WTC11 (cell line): ENCODE measurements around the gene WDR54. TPM values are rescaled to one million over a fixed set of nuclear protein-coding genes. Genes with fewer than 3 reads are reported as not detected.

Experiments
- ATAC-seq: fragments of 200-7000 bp; cut with Tn5 transposase; 2 replicates; pipeline ENCODE4 v1.10.0; 2021; ENCODE audit warnings: mild to moderate bottlenecking, moderate library complexity
- CTCF ChIA-PET: fragments of 300-600 bp; sonication (Branson Sonifier 250); formaldehyde crosslinking; loops from one replicate; lab custom pipeline; 2021; ENCODE audit warnings: antibody characterized with exemption; lab: Charles Lee
- POLR2A ChIA-PET: fragments of 350-600 bp; sonication (Branson Sonifier 250); formaldehyde crosslinking; loops from one replicate; lab custom pipeline; 2021; ENCODE audit warnings: antibody characterized with exemption; lab: Charles Lee
- DNase-seq: peaks from one replicate; pipeline ENCODE4 v3.0.0; 2021; ENCODE audit warnings: low spot score
- H3K27ac Mint-ChIP-seq: 2 replicates; pipeline ENCODE4 v1.8.0; 2021; ENCODE audit warnings: mixed read lengths
- H3K27me3 Mint-ChIP-seq: 2 replicates; pipeline ENCODE4 v1.8.0; 2021; ENCODE audit warnings: low read depth, mild to moderate bottlenecking, moderate library complexity, mixed read lengths
- H3K36me3 Mint-ChIP-seq: 2 replicates; pipeline ENCODE4 v1.8.0; 2021; ENCODE audit warnings: mixed read lengths
- H3K4me1 Mint-ChIP-seq: 2 replicates; pipeline ENCODE4 v1.8.0; 2022; ENCODE audit warnings: mixed read lengths
- H3K4me3 Mint-ChIP-seq: 2 replicates; pipeline ENCODE4 v1.8.0; 2021; ENCODE audit warnings: mild to moderate bottlenecking, moderate library complexity, mixed read lengths
- H3K9me3 Mint-ChIP-seq: 2 replicates; pipeline ENCODE4 v1.8.0; 2021; ENCODE audit warnings: mixed read lengths
- ATF1 ChIP-seq: sonication (generic); formaldehyde crosslinking; IDR thresholded peaks from 2 replicates; pipeline ENCODE4 v1.8.1; 2023; ENCODE audit warnings: mild to moderate bottlenecking, moderate library complexity, missing genetic modification reagents
- ATF3 ChIP-seq: sonication (generic); formaldehyde crosslinking; conservative IDR thresholded peaks from 2 replicates; pipeline ENCODE4 v1.8.1; 2022; ENCODE audit warnings: mild to moderate bottlenecking, missing genetic modification reagents
- E2F1 ChIP-seq: sonication (generic); formaldehyde crosslinking; IDR thresholded peaks from 2 replicates; pipeline ENCODE4 v1.8.0; 2022; ENCODE audit warnings: mild to moderate bottlenecking, missing genetic modification reagents
- FOXJ3 ChIP-seq: sonication (generic); formaldehyde crosslinking; IDR thresholded peaks from 2 replicates; pipeline ENCODE4 v1.9.0; 2021; ENCODE audit warnings: missing genetic modification reagents, mild to moderate bottlenecking, borderline replicate concordance
- FOXK1 ChIP-seq: sonication (generic); formaldehyde crosslinking; IDR thresholded peaks from 2 replicates; pipeline ENCODE4 v1.8.0; 2022; ENCODE audit warnings: mild to moderate bottlenecking, moderate library complexity, missing genetic modification reagents
- GABPB1 ChIP-seq: sonication (generic); formaldehyde crosslinking; IDR thresholded peaks from 2 replicates; pipeline ENCODE4 v1.8.1; 2023; ENCODE audit warnings: mild to moderate bottlenecking, missing genetic modification reagents
- GRHL2 ChIP-seq: fragments of 250-450 bp; sonication (Bioruptor Pico); IDR thresholded peaks from 2 replicates; pipeline ENCODE4 v1.8.0; 2022; ENCODE audit warnings: mild to moderate bottlenecking, moderate library complexity; ENCODE audit not compliant: insufficient replicate concordance, severe bottlenecking
- HMGA2 ChIP-seq: fragments of 250-450 bp; sonication (Bioruptor Pico); IDR thresholded peaks from 2 replicates; pipeline ENCODE4 v1.4.0; 2021; ENCODE audit warnings: mild to moderate bottlenecking, moderate library complexity
- MXD4 ChIP-seq: fragments of 250-450 bp; sonication (Bioruptor Pico); IDR thresholded peaks from 2 replicates; pipeline ENCODE4 v1.8.0; 2021; ENCODE audit warnings: mild to moderate bottlenecking, moderate library complexity, borderline replicate concordance
- NR1H2 ChIP-seq: sonication (generic); formaldehyde crosslinking; IDR thresholded peaks from 2 replicates; pipeline ENCODE4 v1.9.0; 2021; ENCODE audit warnings: mild to moderate bottlenecking, moderate library complexity, missing genetic modification reagents
- PRDM15 ChIP-seq: sonication (generic); formaldehyde crosslinking; IDR thresholded peaks from 2 replicates; pipeline ENCODE4 v1.8.0; 2022; ENCODE audit warnings: missing genetic modification reagents
- PREB ChIP-seq: sonication (generic); formaldehyde crosslinking; IDR thresholded peaks from 2 replicates; pipeline ENCODE4 v1.8.1; 2022; ENCODE audit warnings: mild to moderate bottlenecking, missing genetic modification reagents, moderate library complexity, borderline replicate concordance
- SOX15 ChIP-seq: fragments of 250-450 bp; sonication (Bioruptor Pico); IDR thresholded peaks from 2 replicates; pipeline ENCODE4 v1.9.0; 2021; ENCODE audit warnings: mild to moderate bottlenecking
- TEAD1 ChIP-seq: sonication (generic); formaldehyde crosslinking; IDR thresholded peaks from 2 replicates; pipeline ENCODE4 v1.8.0; 2022; ENCODE audit warnings: mild to moderate bottlenecking, missing genetic modification reagents
- TEAD4 ChIP-seq: sonication (generic); formaldehyde crosslinking; IDR thresholded peaks from 2 replicates; pipeline ENCODE4 v1.8.0; 2022; ENCODE audit warnings: mild to moderate bottlenecking, missing genetic modification reagents
- ZNF232 ChIP-seq: sonication (generic); formaldehyde crosslinking; IDR thresholded peaks from 2 replicates; pipeline ENCODE4 v1.8.0; 2022; ENCODE audit warnings: mild to moderate bottlenecking, missing genetic modification reagents
- ZNF317 ChIP-seq: sonication (generic); formaldehyde crosslinking; IDR thresholded peaks from 2 replicates; pipeline ENCODE4 v1.8.1; 2023; ENCODE audit warnings: low read depth, mild to moderate bottlenecking, moderate library complexity, missing genetic modification reagents, borderline replicate concordance
- ZNF512 ChIP-seq: sonication (generic); formaldehyde crosslinking; IDR thresholded peaks from 2 replicates; pipeline ENCODE4 v1.8.1; 2022; ENCODE audit warnings: missing genetic modification reagents, borderline replicate concordance
- total RNA-seq: library from RNA; stranded (reverse); gene quantifications from 3 replicates; pipeline ENCODE4 v1.2.3, GENCODE V29; 2021
- TF ChIP-seq, protein P1 (sequence below): sonication (generic); formaldehyde crosslinking; IDR thresholded peaks from 2 replicates; pipeline ENCODE4 v1.8.0; 2023; ENCODE audit warnings: missing genetic modification reagents
- TF ChIP-seq, protein P2 (sequence below): fragments of 250-450 bp; sonication (Bioruptor Pico); IDR thresholded peaks from 2 replicates; pipeline ENCODE4 v1.9.0; 2021; ENCODE audit warnings: mild to moderate bottlenecking, borderline replicate concordance

The WDR54 gene
- total RNA-seq, 1 experiment from 2014 or later = 55.2 TPM

- DNase-seq (no peak), ATAC-seq (no peak)
- Mint-ChIP-seq H3K4me1 (peaks cover 6% of the 10 kb centered on the region), H3K27ac (no peak overlapping the region), H3K4me3 (no peak overlapping the region), H3K27me3 (no peaks in the 10 kb centered on the region), H3K36me3 (no peaks in the 10 kb centered on the region), H3K9me3 (no peaks in the 10 kb centered on the region)
- ChIA-PET POLR2A (no interaction called here), CTCF (no interaction called here)
- TF ChIP-seq SOX15 (CRISPR knock-in tag) (no peak), ZNF512 (CRISPR knock-in tag) (no peak), FOXJ3 (CRISPR knock-in tag) (no peak), GABPB1 (CRISPR knock-in tag) (no peak), NR1H2 (CRISPR knock-in tag) (no peak), PREB (no peak)
These were observed 36.1 kb upstream of the WDR54 start for GRCh38 chr2:74385396-74385795.

GRCh38 chr2:74387346-74387745, 34.2 kb upstream of the WDR54 start:
- Mint-ChIP-seq H3K4me1 (peaks cover 4% of the 10 kb centered on the region; the same call in 1 of the 2 replicates), H3K27me3 (no peaks in the 10 kb centered on the region), H3K9me3 (no peaks in the 10 kb centered on the region), H3K36me3 (no peaks in the 10 kb centered on the region), H3K27ac (no peak overlapping the region), H3K4me3 (no peak overlapping the region)
- TF ChIP-seq, protein P1, sequence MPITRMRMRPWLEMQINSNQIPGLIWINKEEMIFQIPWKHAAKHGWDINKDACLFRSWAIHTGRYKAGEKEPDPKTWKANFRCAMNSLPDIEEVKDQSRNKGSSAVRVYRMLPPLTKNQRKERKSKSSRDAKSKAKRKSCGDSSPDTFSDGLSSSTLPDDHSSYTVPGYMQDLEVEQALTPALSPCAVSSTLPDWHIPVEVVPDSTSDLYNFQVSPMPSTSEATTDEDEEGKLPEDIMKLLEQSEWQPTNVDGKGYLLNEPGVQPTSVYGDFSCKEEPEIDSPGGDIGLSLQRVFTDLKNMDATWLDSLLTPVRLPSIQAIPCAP = no peak
- TF ChIP-seq ATF3 (CRISPR knock-in tag) = no peak
- TF ChIP-seq, protein P2, sequence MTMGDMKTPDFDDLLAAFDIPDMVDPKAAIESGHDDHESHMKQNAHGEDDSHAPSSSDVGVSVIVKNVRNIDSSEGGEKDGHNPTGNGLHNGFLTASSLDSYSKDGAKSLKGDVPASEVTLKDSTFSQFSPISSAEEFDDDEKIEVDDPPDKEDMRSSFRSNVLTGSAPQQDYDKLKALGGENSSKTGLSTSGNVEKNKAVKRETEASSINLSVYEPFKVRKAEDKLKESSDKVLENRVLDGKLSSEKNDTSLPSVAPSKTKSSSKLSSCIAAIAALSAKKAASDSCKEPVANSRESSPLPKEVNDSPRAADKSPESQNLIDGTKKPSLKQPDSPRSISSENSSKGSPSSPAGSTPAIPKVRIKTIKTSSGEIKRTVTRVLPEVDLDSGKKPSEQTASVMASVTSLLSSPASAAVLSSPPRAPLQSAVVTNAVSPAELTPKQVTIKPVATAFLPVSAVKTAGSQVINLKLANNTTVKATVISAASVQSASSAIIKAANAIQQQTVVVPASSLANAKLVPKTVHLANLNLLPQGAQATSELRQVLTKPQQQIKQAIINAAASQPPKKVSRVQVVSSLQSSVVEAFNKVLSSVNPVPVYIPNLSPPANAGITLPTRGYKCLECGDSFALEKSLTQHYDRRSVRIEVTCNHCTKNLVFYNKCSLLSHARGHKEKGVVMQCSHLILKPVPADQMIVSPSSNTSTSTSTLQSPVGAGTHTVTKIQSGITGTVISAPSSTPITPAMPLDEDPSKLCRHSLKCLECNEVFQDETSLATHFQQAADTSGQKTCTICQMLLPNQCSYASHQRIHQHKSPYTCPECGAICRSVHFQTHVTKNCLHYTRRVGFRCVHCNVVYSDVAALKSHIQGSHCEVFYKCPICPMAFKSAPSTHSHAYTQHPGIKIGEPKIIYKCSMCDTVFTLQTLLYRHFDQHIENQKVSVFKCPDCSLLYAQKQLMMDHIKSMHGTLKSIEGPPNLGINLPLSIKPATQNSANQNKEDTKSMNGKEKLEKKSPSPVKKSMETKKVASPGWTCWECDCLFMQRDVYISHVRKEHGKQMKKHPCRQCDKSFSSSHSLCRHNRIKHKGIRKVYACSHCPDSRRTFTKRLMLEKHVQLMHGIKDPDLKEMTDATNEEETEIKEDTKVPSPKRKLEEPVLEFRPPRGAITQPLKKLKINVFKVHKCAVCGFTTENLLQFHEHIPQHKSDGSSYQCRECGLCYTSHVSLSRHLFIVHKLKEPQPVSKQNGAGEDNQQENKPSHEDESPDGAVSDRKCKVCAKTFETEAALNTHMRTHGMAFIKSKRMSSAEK = no peak
- no peak for TF ChIP-seq ZNF317
- TF ChIP-seq ZNF232 (CRISPR knock-in tag) = no peak
- no peak for TF ChIP-seq TEAD1 (CRISPR knock-in tag)
- POLR2A ChIA-PET = no interaction called here
- ATAC-seq (no peak), DNase-seq (no peak)
- CTCF ChIA-PET = no interaction called here

DNA sequence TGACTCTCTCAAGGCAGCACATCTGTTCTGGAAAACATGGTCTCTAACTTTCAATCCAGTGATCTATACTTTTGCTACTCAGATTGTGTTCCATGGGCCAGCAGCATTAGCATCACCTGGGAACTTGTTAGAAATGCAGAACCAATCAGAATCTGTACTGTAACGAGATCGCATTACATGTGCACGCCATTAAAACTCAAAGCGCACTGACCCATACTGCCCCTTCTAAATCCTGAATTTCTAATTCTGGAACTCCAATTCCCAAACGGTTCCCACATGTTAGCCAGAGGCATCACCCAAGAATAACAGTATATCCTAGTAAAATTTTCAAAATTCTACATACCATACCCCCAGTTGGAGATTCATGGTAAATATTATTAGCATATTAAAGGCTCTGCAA, 30.9 kb upstream of the WDR54 start:
- Mint-ChIP-seq H3K9me3 (no peaks in the 10 kb centered on the region), H3K36me3 (no peaks in the 10 kb centered on the region), H3K4me3 (no peak overlapping the region; the same call in 1 of the 2 replicates), H3K27me3 (no peaks in the 10 kb centered on the region; the same call in none of the 2 replicates), H3K4me1 (peaks cover 4% of the 10 kb centered on the region; the same call in 1 of the 2 replicates), H3K27ac (no peak overlapping the region)
- ChIA-PET POLR2A (interaction anchor here (1.0 to 1.3 kb wide), 4 partner anchors 16 to 52 kb away, joined by 3 to 7 read pairs (median 5); no protein-coding TSS in a partner anchor), CTCF (interaction anchor here (0.9 to 3.3 kb wide), 21 partner anchors 8 to 270 kb away, joined by 3 to 36 read pairs (median 8); partner anchors contain the start of genes AUP1, CCDC142, DCTN1 and MOB1A)
- ATAC-seq = no peak
- no peak for DNase-seq
- TF ChIP-seq GABPB1 (CRISPR knock-in tag) (no peak), E2F1 (CRISPR knock-in tag) (no peak), GRHL2 (no peak), HMGA2 (no peak), ATF1 (CRISPR knock-in tag) (no peak), PRDM15 (CRISPR knock-in tag) (no peak), TEAD4 (no peak), FOXK1 (CRISPR knock-in tag) (no peak), MXD4 (CRISPR knock-in tag) (no peak)
